ENCODE measurements around the gene PSORS1C1. TPM values are rescaled to one million over a fixed set of nuclear protein-coding genes. Genes with fewer than 3 reads are reported as not detected.

Gene PSORS1C1
- total and polyA plus RNA-seq, 7 donors, result 0.03 to 0.47 (median 0.07) TPM; not detected in 1

DNA sequence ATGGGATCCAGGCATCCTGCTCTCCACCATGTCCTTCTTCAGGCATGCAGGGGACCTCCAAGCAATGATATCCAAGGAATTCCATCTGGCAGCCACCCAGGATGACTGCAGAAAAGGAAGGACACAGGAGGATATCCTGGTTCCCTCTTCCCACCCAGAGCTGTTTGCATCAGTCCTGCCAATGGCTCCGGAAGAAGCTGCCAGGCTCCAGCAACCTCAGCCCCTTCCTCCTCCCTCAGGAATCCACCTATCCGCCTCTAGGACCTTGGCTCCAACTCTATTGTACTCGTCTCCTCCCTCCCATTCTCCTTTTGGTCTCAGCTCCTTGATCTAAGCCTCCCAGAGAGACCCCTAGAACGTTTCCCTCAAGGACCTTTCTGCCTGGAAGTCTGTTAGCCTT is 25.0 kb downstream of the PSORS1C1 start:
- TF ChIP-seq, protein P1, sequence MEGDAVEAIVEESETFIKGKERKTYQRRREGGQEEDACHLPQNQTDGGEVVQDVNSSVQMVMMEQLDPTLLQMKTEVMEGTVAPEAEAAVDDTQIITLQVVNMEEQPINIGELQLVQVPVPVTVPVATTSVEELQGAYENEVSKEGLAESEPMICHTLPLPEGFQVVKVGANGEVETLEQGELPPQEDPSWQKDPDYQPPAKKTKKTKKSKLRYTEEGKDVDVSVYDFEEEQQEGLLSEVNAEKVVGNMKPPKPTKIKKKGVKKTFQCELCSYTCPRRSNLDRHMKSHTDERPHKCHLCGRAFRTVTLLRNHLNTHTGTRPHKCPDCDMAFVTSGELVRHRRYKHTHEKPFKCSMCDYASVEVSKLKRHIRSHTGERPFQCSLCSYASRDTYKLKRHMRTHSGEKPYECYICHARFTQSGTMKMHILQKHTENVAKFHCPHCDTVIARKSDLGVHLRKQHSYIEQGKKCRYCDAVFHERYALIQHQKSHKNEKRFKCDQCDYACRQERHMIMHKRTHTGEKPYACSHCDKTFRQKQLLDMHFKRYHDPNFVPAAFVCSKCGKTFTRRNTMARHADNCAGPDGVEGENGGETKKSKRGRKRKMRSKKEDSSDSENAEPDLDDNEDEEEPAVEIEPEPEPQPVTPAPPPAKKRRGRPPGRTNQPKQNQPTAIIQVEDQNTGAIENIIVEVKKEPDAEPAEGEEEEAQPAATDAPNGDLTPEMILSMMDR (IDR thresholded peaks at IDR 0.05), result no peak
- intact Hi-C loops (cut with DNase I), result loop anchor here (2.0 kb wide), 2 partner anchors 53 to 227 kb away; no protein-coding TSS in a partner anchor
- Histone ChIP-seq H3K4me3 (no peak overlapping the region), H3K4me1 (no peaks in the 10 kb centered on the region), H3K36me3 (ENCODE audit: insufficient read depth in 1 of 2, low read depth in 1 of 2) (peaks cover 0 to 26% of the 10 kb centered on the region in 2 donors), H3K27me3 (ENCODE audit: insufficient read depth in 3 of 3, low read length in 2 of 3) (no peaks in the 10 kb centered on the region), H3K9me3 (no peaks in the 10 kb centered on the region), H3K27ac (no peak overlapping the region)
- ATAC-seq, result no peak
- 15 to 16% (median 15%) methylated on average over 4 of the region's 4 CpGs for WGBS, 3 donors
- no peak for DNase-seq

DNA sequence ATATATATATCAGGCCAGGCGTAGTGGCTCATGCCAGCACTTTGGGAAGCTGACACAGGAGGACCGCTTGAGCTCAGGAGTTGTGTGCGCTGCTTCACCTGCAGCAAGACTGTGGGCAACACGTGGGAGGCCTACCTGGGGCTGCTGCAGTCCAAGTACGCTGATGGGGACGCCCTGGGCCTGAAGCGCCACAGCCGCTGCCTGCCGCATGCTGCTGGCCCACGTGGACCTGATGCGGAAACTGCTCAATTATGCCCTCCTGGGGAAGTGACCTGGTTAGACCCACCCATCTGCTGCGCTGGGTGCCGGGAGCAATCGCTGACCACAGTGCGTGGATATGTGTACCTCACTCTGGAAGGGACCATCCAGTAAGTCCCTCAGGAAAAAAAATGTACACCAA is 26.0 kb downstream of the PSORS1C1 start:
- no peaks in the 10 kb centered on the region for H3K9me3 ChIP-seq
- H3K36me3 ChIP-seq (ENCODE audit: insufficient read depth in 1 of 2, low read depth in 1 of 2), result peaks cover 0 to 35% of the 10 kb centered on the region in 2 donors
- H3K27me3 ChIP-seq (ENCODE audit: insufficient read depth in 3 of 3, low read length in 2 of 3), result no peaks in the 10 kb centered on the region
- H3K4me3 ChIP-seq, result no peak overlapping the region
- intact Hi-C loops (cut with DNase I), result no loop called here
- H3K4me1 ChIP-seq, result no peaks in the 10 kb centered on the region
- no peak overlapping the region for H3K27ac ChIP-seq
- DNase-seq (peak in 1 of 2 donors; percentile 33), ATAC-seq (no peak)
- 83 to 89% (median 83%) methylated on average over 14 to 15 of the region's 15 CpGs for WGBS, 3 donors
- TF ChIP-seq, protein P1 (IDR thresholded peaks at IDR 0.05), result no peak

DNA sequence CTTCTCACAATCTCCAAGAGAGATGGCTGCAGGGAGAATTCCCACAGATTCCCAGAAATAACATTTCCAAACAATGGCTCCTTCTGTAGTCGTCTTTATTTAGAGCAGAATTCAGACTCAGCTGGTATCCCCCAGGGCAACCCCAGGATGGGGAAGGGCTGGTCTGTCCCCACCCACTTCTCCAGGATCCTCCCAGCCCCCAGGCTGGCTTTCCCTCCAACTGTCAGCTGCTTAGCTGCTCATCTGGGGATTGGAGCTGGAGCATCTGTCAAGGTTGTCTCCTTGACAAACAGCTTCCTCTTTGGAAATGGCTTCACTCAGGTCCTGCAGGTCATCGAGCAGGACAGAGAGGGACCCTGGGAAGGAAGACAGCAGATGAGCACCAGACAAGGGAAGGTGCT is 27.8 kb downstream of the PSORS1C1 start:
- intact Hi-C loops (cut with DNase I), result no loop called here
- Histone ChIP-seq H3K27me3 (ENCODE audit: insufficient read depth in 3 of 3, low read length in 2 of 3) (no peaks in the 10 kb centered on the region), H3K4me1 (no peaks in the 10 kb centered on the region), H3K36me3 (ENCODE audit: insufficient read depth in 1 of 2, low read depth in 1 of 2) (peaks cover 0 to 44% of the 10 kb centered on the region in 2 donors), H3K27ac (no peak overlapping the region), H3K9me3 (no peaks in the 10 kb centered on the region), H3K4me3 (no peak overlapping the region)
- DNase-seq (peak in 1 of 2 donors; percentile 32), ATAC-seq (no peak)
- TF ChIP-seq, protein P1 (IDR thresholded peaks at IDR 0.05), result no peak
- WGBS, 3 donors, result 34 to 44% (median 39%) methylated on average over 2 of the region's 2 CpGs

DNA sequence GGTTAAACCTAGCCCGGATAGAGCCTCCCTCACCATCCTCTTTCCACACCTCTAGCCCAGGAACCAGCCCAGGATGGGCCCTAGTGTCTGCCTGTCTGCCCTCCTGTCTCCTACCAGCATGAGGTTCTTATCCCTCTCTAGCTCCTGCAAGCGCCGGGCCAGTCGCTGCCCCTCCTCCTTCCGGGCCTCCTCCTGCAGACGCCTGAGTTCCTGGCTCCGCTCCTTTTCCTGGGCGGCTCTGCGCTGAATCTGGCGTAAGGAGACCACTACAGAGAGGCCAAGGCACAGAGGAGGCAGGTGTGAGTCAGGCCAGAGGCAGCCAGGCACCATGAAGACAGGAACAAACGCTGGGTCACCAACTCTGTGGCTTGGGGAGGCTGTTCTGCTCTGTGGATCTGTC is 28.5 kb downstream of the PSORS1C1 start:
- no peaks in the 10 kb centered on the region for H3K4me1 ChIP-seq
- H3K4me3 ChIP-seq, result no peak overlapping the region
- intact Hi-C loops (cut with DNase I), result no loop called here
- no peaks in the 10 kb centered on the region for H3K27me3 ChIP-seq (ENCODE audit: insufficient read depth in 3 of 3, low read length in 2 of 3)
- TF ChIP-seq, protein P1 (IDR thresholded peaks at IDR 0.05), result no peak
- WGBS, 3 donors, result 37 to 56% (median 52%) methylated on average over 11 of the region's 11 CpGs
- ATAC-seq (peak in 3 of 4 donors; percentile 66 to 76 (median 68)), DNase-seq (peak; percentile 57 to 87)
- no peak overlapping the region for H3K27ac ChIP-seq
- no peaks in the 10 kb centered on the region for H3K9me3 ChIP-seq
- H3K36me3 ChIP-seq (ENCODE audit: insufficient read depth in 1 of 2, low read depth in 1 of 2), result peaks cover 0 to 51% of the 10 kb centered on the region in 2 donors

Measured in psoas muscle (tissue), 8 donors.